Endothelial cell of umbilical vein (primary cell): ENCODE data around the gene DDX42. TPM values are rescaled to one million over a fixed set of nuclear protein-coding genes. Genes with fewer than 3 reads are reported as not detected.
A peak's percentile ranks its signal among the peaks of the same experiment; 100 is the strongest.

Experiments
- BruUV-seq: library from RNA; stranded (reverse); fragments of 400-500 nt; replicated peaks from 2 replicates; lab custom pipeline; 2021; lab: Mats Ljungman, UMichigan
- CTCF ChIA-PET: fragments of 300-600, 350-600 bp; sonication (Branson Sonifier 250); formaldehyde crosslinking; loops from one replicate; lab custom pipeline; 2021; ENCODE audit warnings: antibody characterized with exemption, inconsistent platforms; lab: Charles Lee
- POLR2A ChIA-PET: fragments of 300-600, 350-600 bp; sonication (Branson Sonifier 250); formaldehyde crosslinking; loops from one replicate; lab custom pipeline; 2021; ENCODE audit warnings: antibody characterized with exemption, inconsistent platforms; lab: Charles Lee
- DNase-seq: peaks from one replicate; pipeline ENCODE4 v3.0.0-alpha.2; 2011; ENCODE audit warnings: low read depth, low spot score
- FAIRE-seq: peaks from 2 replicates; lab custom pipeline; 2011; peaks lifted over from hg19 to GRCh38; lab: Jason Lieb, UNC
- H2AFZ ChIP-seq: 2 replicates; pipeline ENCODE4 v1.6.0; 2012; ENCODE audit warnings: low read depth, low read length, control low read depth, inconsistent platforms
- H3K27ac ChIP-seq: 2 replicates; pipeline ENCODE4 v1.5.1; 2011; ENCODE audit warnings: low read depth, mild to moderate bottlenecking, control low read depth, low read length, moderate library complexity; ENCODE audit not compliant: insufficient read depth
- H3K27me3 ChIP-seq, 2 experiments: 2 replicates each; pipeline versions ENCODE4 v1.6.0 to v1.6.1; 2011; ENCODE audit warnings: low read length in 2 of 2, mixed read lengths in 1 of 2; ENCODE audit not compliant: control insufficient read depth in 2 of 2, insufficient read depth in 2 of 2
- H3K36me3 ChIP-seq, 2 experiments: 2 replicates in 1 of 2; 3 replicates in 1 of 2; pipeline ENCODE4 v1.5.1; 2011; ENCODE audit warnings: low read length in 2 of 2, mild to moderate bottlenecking in 1 of 2, moderate library complexity in 1 of 2; ENCODE audit not compliant: control insufficient read depth in 2 of 2, insufficient read depth in 2 of 2; ENCODE audit errors: extremely low read depth in 1 of 2
- H3K4me1 ChIP-seq: 3 replicates; pipeline ENCODE4 v1.5.1; 2011; ENCODE audit warnings: mild to moderate bottlenecking, low read length; ENCODE audit not compliant: control insufficient read depth, insufficient read depth; ENCODE audit errors: extremely low read depth
- H3K4me2 ChIP-seq: 2 replicates; pipeline ENCODE4 v1.6.1; 2011; ENCODE audit warnings: low read length, control low read depth, mixed read lengths; ENCODE audit not compliant: insufficient read depth
- H3K4me3 ChIP-seq, 3 experiments: fragments of 200-600 bp in 1 of 3; sonication (generic), shearing (Covaris generic) in 1 of 3; replicated peaks in 1 of 3; 2 replicates each; pipeline ENCODE4 v1.5.1; 2011 to 2016; ENCODE audit warnings: control low read depth in 3 of 3, low read length in 3 of 3, mild to moderate bottlenecking in 2 of 3, inconsistent platforms in 1 of 3, low read depth in 1 of 3, moderate library complexity in 1 of 3; ENCODE audit not compliant: insufficient read depth in 1 of 3
- H3K79me2 ChIP-seq: 2 replicates; pipeline ENCODE4 v1.6.0; 2012; ENCODE audit warnings: low read length, inconsistent platforms; ENCODE audit not compliant: control insufficient read depth, insufficient read depth
- H3K9ac ChIP-seq: replicated peaks from 2 replicates; pipeline ENCODE3; 2011; ENCODE audit warnings: low read length, control low read depth; ENCODE audit not compliant: insufficient read depth; ENCODE audit errors: extremely low read depth
- H3K9me1 ChIP-seq: replicated peaks from 3 replicates; pipeline ENCODE4 v1.6.0; 2011; ENCODE audit warnings: mild to moderate bottlenecking, low read length; ENCODE audit not compliant: control insufficient read depth, insufficient read depth; ENCODE audit errors: extremely low read depth
- H3K9me3 ChIP-seq: replicated peaks from 2 replicates; pipeline ENCODE4 v1.5.1; 2012; ENCODE audit warnings: low read length, inconsistent platforms; ENCODE audit not compliant: control insufficient read depth, insufficient read depth
- H4K20me1 ChIP-seq: replicated peaks from 2 replicates; pipeline ENCODE3; 2011; ENCODE audit warnings: mild to moderate bottlenecking, low read length; ENCODE audit not compliant: control insufficient read depth, insufficient read depth; ENCODE audit errors: extremely low read depth
- CTCF ChIP-seq, 2 donors: IDR thresholded peaks; 1 replicate in 1 of 2; 2 replicates in 1 of 2; pipeline ENCODE4 v1.5.1; 2011; ENCODE audit warnings: low read length in 2 of 2, mild to moderate bottlenecking in 2 of 2, moderate library complexity in 2 of 2, control low read depth in 1 of 2, inconsistent platforms in 1 of 2, low read depth in 1 of 2; ENCODE audit not compliant: insufficient read depth in 1 of 2; ENCODE audit errors: extremely low read depth in 1 of 2
- EZH2 ChIP-seq: IDR thresholded peaks from 2 replicates; pipeline ENCODE4 v1.6.1; 2012; ENCODE audit warnings: borderline replicate concordance, low read depth, mild to moderate bottlenecking, moderate library complexity, low read length, inconsistent platforms; ENCODE audit not compliant: severe bottlenecking
- FOS ChIP-seq: IDR thresholded peaks from 2 replicates; pipeline ENCODE4 v1.6.1; 2011; ENCODE audit warnings: mild to moderate bottlenecking, low read length, moderate library complexity, borderline replicate concordance; ENCODE audit not compliant: insufficient read depth
- GATA2 ChIP-seq: IDR thresholded peaks from 2 replicates; pipeline ENCODE4 v1.7.0; 2011; ENCODE audit warnings: low read depth, mild to moderate bottlenecking, moderate library complexity, mixed read lengths, low read length; ENCODE audit not compliant: insufficient read length, insufficient read depth
- JUN ChIP-seq: IDR thresholded peaks from 2 replicates; pipeline ENCODE4 v1.6.1; 2011; ENCODE audit warnings: borderline replicate concordance, low read depth; ENCODE audit not compliant: insufficient read length, insufficient read depth
- MAX ChIP-seq: IDR thresholded peaks from 2 replicates; pipeline ENCODE4 v1.6.1; 2011; ENCODE audit not compliant: insufficient read depth, insufficient read length
- MYC ChIP-seq: IDR thresholded peaks from one replicate; pipeline ENCODE4 v1.6.1; 2011; ENCODE audit warnings: mild to moderate bottlenecking, low read depth, low read length
- POLR2A ChIP-seq: IDR thresholded peaks from 2 replicates; pipeline ENCODE4 v1.6.1; 2012; ENCODE audit warnings: low read depth, mild to moderate bottlenecking, control low read depth, low read length
- POLR2AphosphoS5 ChIP-seq: IDR thresholded peaks from 2 replicates; pipeline ENCODE4 v1.6.1; 2012; ENCODE audit warnings: low read depth, mild to moderate bottlenecking, control low read depth, low read length, moderate library complexity; ENCODE audit not compliant: insufficient read depth
- dilution Hi-C: fragments of 300-500 bp; cut with MboI; formaldehyde crosslinking; loops from one replicate; pipeline ENCODE4 v1.15.0; 2019; ENCODE audit warnings: low sequenced_read_pairs; ENCODE audit not compliant: extremely low pct_ligation_motif_present
- intact Hi-C: fragments of 100-400 bp; cut with micrococcal nuclease; formaldehyde crosslinking; loops from one replicate; pipeline ENCODE4 v1.10.0; 2022
- polyA plus RNA-seq, 4 experiments: library from polyadenylated mRNA; depleted of rRNA in 3 of 4; stranded (reverse) in 3 of 4; unstranded in 1 of 4; fragments of >200 nt; gene quantifications; 2 replicates each; pipeline versions ENCODE4 v1.2.1 to v1.2.3, GENCODE V29; 2011 to 2012; ENCODE audit warnings: missing spikeins in 1 of 4
- total RNA-seq: library from RNA; stranded (reverse); gene quantifications from 2 replicates; pipeline ENCODE4 v1.2.3, GENCODE V29; 2021

DDX42 gene
- total and polyA plus RNA-seq, 2 donors (not counting 3 experiments of a cell fraction or from before 2014, with no cell fraction given) = 48.1 to 124 TPM

- peaks cover 3 to 7% of the 10 kb centered on the region in 2 experiments for H3K36me3 ChIP-seq
- POLR2A ChIA-PET = interaction anchor here (0.6 kb wide), 1 partner anchor 28 kb away, joined by 4 read pairs; no protein-coding TSS in a partner anchor
- dilution Hi-C loops (no loop called here), intact Hi-C loops (loop anchor here (1.0 to 5.0 kb wide), 3 partner anchors 32 to 119 kb away; partner anchors contain the start of genes CCDC47, LIMD2 and MAP3K3)
- DNase-seq (no peak), FAIRE-seq (peak; percentile 12)
- H3K9me1 ChIP-seq = no peaks in the 10 kb centered on the region
- CTCF ChIA-PET = interaction anchor here (0.9 kb wide), 1 partner anchor 9 kb away, joined by 3 read pairs; no protein-coding TSS in a partner anchor
- H3K79me2 ChIP-seq = peaks cover 19% of the 10 kb centered on the region
- peak overlapping the region; percentile 95 for H3K9ac ChIP-seq
- peak overlapping the region; percentile 87 for H2AFZ ChIP-seq
- H3K27ac ChIP-seq = peak overlapping the region; percentile 77
- H3K9me3 ChIP-seq = no peaks in the 10 kb centered on the region
- H3K4me2 ChIP-seq = peak overlapping the region; percentile 93
- H3K4me3 ChIP-seq = peak overlapping the region; percentile 72 to 98 (median 89)
- peaks cover 12% of the 10 kb centered on the region for H3K4me1 ChIP-seq
- TF ChIP-seq MYC (no peak), POLR2AphosphoS5 (no peak), CTCF (IDR thresholded peaks at IDR 0.05; ENCODE audit: extremely low read depth in 1 of 2, insufficient read depth in 1 of 2, low read depth in 1 of 2, low read length in 2 of 2) (no peak), FOS (no peak), EZH2 (no peak), MAX (no peak), GATA2 (no peak), JUN (no peak), POLR2A (no peak)
- BruUV-seq = no TSS peak
- no peaks in the 10 kb centered on the region for H3K27me3 ChIP-seq
- H4K20me1 ChIP-seq = no peaks in the 10 kb centered on the region
Measured at GRCh38 chr17:63741143-63741407, 32.9 kb upstream of the DDX42 start.
